Spinal cord (tissue), 10 donors: ENCODE data around the gene SPATS2L. TPM values are rescaled to one million over a fixed set of nuclear protein-coding genes. Genes with fewer than 3 reads are reported as not detected.

Experiments used
- DNase-seq, 6 donors: peaks; one replicate each; pipeline versions ENCODE4 v3.0.0 to v3.0.0-alpha.2; 2013 to 2015; ENCODE audit warnings: low spot score in 6 of 6, low read depth in 4 of 6
- H3K27ac ChIP-seq: one replicate; pipeline ENCODE4 v1.5.1; 2013; ENCODE audit warnings: low read depth, low read length, control low read depth
- H3K27me3 ChIP-seq: one replicate; pipeline ENCODE4 v1.6.1; 2013; ENCODE audit warnings: low read length; ENCODE audit not compliant: control insufficient read depth, insufficient read depth
- H3K36me3 ChIP-seq: one replicate; pipeline ENCODE4 v1.6.1; 2013; ENCODE audit warnings: low read length; ENCODE audit not compliant: control insufficient read depth, insufficient read depth
- H3K4me1 ChIP-seq: one replicate; pipeline ENCODE4 v1.6.1; 2013; ENCODE audit warnings: low read length; ENCODE audit not compliant: control insufficient read depth, insufficient read depth
- H3K4me3 ChIP-seq: one replicate; pipeline ENCODE4 v1.5.1; 2013; ENCODE audit warnings: low read depth, low read length, control low read depth
- H3K9me3 ChIP-seq: one replicate; pipeline ENCODE4 v1.6.1; 2013; ENCODE audit warnings: low read length; ENCODE audit not compliant: control insufficient read depth, insufficient read depth
- WGBS: methylation state at CpG from one replicate; pipeline ENCODE4 v1.1.5; 2013; ENCODE audit warnings: missing lambda C conversion rate; ENCODE audit not compliant: insufficient coverage; 5-methylcytosine and 5-hydroxymethylcytosine counted together
- polyA plus RNA-seq, 2 donors: library from polyadenylated mRNA; unstranded; fragments of 120-200 nt; gene quantifications; one replicate each; pipeline ENCODE4 v1.2.1, GENCODE V29; 2013; ENCODE audit not compliant: insufficient read length in 2 of 2
- total RNA-seq, 2 donors: library from RNA; depleted of rRNA in 1 of 2; stranded (reverse); fragments of 120-200 nt in 1 of 2; fragments of >200 nt in 1 of 2; gene quantifications; one replicate each; pipeline versions ENCODE4 v1.2.3 to v1.2.4, GENCODE V29; 2013 to 2014
- donor health status: healthy.

SPATS2L gene
- total and polyA plus RNA-seq, 4 donors = 75.3 to 144 (median 108) TPM

DNA sequence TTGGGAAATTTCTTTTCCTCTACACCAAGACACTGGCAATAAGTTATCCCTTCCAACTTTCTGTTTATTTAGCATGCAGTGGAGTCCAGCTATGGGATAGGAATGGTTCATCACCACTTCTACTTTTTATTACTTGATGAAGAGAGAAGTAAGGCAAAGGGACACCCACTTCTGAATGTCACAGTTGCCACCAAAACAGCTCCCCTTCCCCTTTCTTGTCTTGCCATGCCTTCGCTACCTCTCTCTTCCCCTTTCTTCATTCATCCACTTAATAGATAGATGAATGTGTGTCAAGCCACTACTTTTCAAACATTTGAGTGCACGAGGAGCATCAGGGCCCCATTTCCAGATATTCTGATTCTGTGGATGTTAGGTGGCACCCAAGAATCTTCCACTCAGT lies 143.8 kb downstream of the SPATS2L start:
- H3K4me1 ChIP-seq = peaks cover 11% of the 10 kb centered on the region
- no peaks in the 10 kb centered on the region for H3K9me3 ChIP-seq
- H3K27me3 ChIP-seq = no peaks in the 10 kb centered on the region
- H3K36me3 ChIP-seq = peaks cover 8% of the 10 kb centered on the region
- WGBS = no CpG with 5 or more reads among the region's 2 CpGs
- H3K27ac ChIP-seq = no peak overlapping the region
- H3K4me3 ChIP-seq = no peak overlapping the region
- no peak for DNase-seq

DNA sequence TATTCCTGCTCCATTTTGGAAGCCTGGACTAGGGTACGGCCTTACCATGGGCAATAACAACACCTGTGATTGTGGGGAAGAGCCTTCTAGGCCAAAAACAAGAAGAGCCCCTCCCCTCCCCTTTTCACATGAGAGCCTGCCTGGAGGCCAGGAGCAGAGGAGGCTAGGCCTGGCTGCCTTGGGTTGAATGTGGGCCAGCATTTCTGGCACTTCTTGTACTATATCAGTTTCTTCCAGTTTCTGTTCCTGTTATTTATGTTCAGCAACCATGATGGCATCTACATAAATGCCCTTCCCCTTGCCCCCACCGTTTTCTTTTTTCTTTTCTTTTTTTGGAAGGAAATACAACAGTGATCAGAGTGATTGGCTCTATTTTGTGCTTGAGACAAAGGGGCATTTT lies 145.0 kb downstream of the SPATS2L start:
- no peak overlapping the region for H3K4me3 ChIP-seq
- peaks cover 21% of the 10 kb centered on the region for H3K4me1 ChIP-seq
- no peak overlapping the region for H3K27ac ChIP-seq
- H3K27me3 ChIP-seq = no peaks in the 10 kb centered on the region
- peaks cover 8% of the 10 kb centered on the region for H3K36me3 ChIP-seq
- no peaks in the 10 kb centered on the region for H3K9me3 ChIP-seq
- DNase-seq = no peak
- no CpG with 5 or more reads among the region's 2 CpGs for WGBS

DNA sequence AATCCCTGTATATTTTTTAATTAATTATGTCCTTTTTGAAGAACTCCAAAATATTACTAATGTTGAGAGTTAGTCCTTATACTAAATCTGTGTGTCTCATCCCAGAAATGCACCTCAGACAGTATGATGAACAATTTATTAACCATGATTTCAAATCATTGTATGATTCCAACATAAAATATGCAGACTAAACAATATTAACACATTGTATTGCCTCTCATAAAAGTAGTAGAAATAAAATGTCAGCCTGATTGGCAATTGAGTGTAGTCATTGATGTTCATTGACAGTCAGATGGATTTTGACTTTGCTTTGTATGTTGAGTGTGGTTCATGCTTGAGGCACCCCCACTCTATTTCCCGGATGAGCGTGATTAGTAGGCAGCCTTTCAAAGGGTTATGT lies 145.9 kb downstream of the SPATS2L start:
- no peaks in the 10 kb centered on the region for H3K27me3 ChIP-seq
- no peaks in the 10 kb centered on the region for H3K9me3 ChIP-seq
- no peak overlapping the region for H3K4me3 ChIP-seq
- WGBS = 100% methylated on average over 1 of the region's 2 CpGs
- peaks cover 22% of the 10 kb centered on the region for H3K4me1 ChIP-seq
- H3K27ac ChIP-seq = no peak overlapping the region
- DNase-seq = no peak
- peaks cover 8% of the 10 kb centered on the region for H3K36me3 ChIP-seq

DNA sequence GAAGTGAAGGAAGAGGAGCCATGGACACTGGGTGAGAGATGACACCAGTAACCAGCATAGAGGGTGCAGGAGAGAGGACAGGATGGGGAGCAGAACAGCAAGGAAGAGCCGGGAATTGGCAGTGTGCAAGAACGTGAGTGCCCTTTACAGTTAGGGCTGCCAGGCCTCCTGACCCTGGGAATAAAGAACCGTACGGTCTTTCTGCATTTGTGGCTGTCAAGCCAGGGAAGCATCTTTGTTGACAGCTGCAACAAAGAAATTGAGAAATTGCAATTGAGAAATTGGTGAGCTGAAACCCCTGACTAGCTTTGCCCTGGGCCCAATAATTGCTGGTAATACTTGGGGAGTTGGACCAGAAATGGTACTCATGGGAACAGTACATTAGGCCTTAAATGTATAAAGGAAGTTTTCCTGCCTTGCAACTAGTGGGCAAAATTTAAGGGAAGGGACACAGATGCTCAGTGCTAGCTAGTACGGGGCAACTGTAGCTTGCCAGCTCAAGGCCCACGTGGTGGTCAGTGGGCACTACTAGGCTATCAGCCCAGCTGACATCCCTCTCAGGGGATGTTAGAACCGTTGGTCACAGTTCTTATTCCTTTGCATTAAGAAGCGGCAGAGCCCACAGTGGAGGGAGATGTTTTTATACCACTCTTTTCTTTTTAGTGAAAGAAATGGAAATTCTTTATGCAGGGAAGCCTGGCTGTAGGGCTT lies 146.8 kb downstream of the SPATS2L start:
- Histone ChIP-seq H3K9me3 (no peaks in the 10 kb centered on the region), H3K27me3 (no peaks in the 10 kb centered on the region), H3K36me3 (peaks cover 8% of the 10 kb centered on the region), H3K27ac (no peak overlapping the region), H3K4me3 (no peak overlapping the region), H3K4me1 (peaks cover 22% of the 10 kb centered on the region)
- DNase-seq = no peak
- WGBS = 54% methylated on average over 7 of the region's 8 CpGs

DNA sequence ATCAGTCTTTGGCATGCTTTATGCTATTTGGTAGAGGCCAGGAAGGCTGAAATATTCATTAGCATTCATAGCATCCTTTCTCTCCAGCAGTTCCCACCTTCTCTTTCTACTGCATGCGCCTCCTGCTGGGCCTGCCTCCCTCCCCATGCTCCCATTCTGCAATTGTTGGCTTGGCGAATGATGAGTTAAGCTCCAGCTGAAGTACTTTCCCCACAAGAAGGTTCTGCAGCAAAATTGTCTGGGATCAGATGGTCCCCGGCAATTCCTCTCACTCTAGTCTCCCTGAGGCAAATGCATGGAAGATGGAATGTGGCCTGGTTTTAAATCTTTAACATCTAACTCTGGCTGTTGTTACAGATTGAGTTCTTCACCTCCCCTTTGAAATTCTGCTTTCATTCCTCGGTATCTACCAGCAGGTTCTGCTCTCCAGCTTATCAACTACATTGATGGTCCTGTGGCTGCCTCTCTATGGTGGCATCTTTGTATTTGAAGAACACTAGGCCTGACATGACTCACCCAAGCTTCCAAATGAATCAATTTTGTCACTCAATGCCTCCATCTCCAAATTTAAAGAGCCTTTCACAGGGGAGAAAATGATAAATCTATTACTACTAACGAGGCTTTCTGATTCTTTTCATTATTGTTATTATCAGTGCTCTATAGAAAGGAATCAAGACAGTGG lies 147.5 kb downstream of the SPATS2L start:
- no peak overlapping the region for H3K27ac ChIP-seq
- WGBS = 38% methylated on average over 3 of the region's 5 CpGs

DNA sequence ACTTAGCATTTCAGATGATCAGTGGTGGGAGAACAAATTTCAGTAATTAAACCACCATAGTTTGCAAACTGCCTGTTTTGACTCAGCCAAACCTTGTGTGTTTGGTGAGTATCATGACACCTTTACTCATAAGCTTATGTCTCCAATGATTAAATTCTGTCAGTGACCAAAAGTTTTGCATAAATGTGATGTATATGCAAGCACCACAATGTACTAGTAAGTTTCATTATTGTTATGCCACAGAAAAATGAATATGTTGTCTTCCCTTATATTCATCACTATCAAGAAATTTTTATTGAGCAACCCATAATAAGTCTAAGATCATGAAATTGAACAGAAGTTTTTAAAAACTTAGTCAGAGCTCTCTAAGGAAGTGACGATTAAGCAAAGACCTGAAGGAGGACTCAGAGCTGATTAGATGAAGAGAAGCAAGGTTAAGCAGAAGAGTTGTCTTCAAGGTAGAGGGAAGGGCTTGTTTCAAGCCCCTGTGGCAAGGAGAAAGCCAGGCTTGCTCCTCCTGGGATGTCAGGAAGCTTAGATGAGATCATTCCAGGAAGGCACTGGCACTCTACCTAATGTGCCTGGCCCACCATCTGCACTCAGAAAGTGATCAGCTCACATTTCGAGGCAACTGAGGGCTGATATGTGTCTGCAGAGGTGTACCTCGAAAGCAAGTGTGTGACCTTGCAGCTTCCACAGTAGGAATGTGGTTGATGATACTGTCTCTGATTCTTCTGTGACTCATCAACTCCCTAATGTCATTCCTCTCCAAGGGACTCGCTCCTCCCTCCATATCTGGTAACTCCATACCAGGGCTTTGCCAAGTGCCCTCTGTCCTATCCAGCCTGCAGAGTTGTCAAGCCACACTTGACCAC lies 148.7 kb downstream of the SPATS2L start:
- H3K4me3 ChIP-seq = no peak overlapping the region
- H3K4me1 ChIP-seq = peaks cover 22% of the 10 kb centered on the region
- no peaks in the 10 kb centered on the region for H3K27me3 ChIP-seq
- H3K9me3 ChIP-seq = no peaks in the 10 kb centered on the region
- DNase-seq = no peak
- 75% methylated on average over 3 of the region's 4 CpGs for WGBS
- peaks cover 8% of the 10 kb centered on the region for H3K36me3 ChIP-seq
- H3K27ac ChIP-seq = no peak overlapping the region

More for the DNA sequence above, 147.5 kb downstream of the SPATS2L start:
- H3K27me3 ChIP-seq = no peaks in the 10 kb centered on the region
- H3K36me3 ChIP-seq = peaks cover 8% of the 10 kb centered on the region
- H3K4me1 ChIP-seq = peaks cover 22% of the 10 kb centered on the region
- H3K9me3 ChIP-seq = no peaks in the 10 kb centered on the region
- H3K4me3 ChIP-seq = no peak overlapping the region
- peak in 1 of 6 donors; percentile 71 for DNase-seq

DNA sequence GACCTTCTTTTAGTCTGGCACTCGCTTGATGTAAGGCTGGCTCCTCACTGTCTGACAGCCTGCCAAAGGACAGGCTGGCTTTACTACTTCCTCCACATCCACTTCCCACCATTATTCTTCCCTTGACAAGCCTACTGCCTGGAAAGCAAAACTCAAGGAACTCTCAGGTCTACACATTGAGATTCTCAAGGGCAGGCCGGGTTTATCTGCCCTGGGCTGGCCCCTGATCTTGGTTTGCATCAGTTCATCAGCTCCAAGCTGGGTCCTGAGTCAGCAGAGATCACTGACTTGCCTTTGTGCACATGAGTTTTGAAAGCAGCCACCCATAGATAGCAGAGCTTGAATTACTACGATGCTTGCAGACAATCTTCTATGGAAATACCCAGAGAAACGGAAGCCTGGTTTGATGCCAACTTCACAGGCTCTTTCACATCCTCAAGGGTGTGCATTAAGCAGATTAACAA lies 149.5 kb downstream of the SPATS2L start:
- Histone ChIP-seq H3K27ac (peak overlapping the region; percentile 6), H3K4me3 (no peak overlapping the region)

DNA sequence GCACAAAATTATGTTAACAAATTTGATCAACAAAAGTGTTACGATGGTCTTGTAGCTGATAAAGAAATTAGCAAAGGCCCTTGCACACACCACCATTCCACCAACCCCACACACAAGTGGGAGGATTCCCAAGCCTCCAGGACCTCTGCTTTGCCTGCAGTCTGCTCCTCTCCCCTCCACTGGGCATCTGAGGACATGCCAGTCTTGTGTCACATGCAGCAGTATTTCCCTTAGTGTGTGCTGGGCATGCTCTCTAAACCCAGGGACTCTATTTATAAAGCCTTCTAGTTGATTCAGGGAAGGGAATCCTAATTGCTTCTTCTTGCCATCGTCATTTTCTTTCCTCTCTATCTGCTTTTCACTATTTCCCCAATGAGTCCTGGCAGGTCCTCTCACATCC lies 150.1 kb downstream of the SPATS2L start:
- Histone ChIP-seq H3K27ac (peak overlapping the region; percentile 6), H3K4me1 (peaks cover 22% of the 10 kb centered on the region), H3K27me3 (no peaks in the 10 kb centered on the region), H3K36me3 (peaks cover under 1% of the 10 kb centered on the region), H3K9me3 (no peaks in the 10 kb centered on the region), H3K4me3 (no peak overlapping the region)
- no peak for DNase-seq
- 39% methylated on average over 2 of the region's 2 CpGs for WGBS

More for the DNA sequence above, 149.5 kb downstream of the SPATS2L start:
- peak in 2 of 6 donors; percentile 54 to 55 for DNase-seq
- peaks cover 5% of the 10 kb centered on the region for H3K36me3 ChIP-seq
- no peaks in the 10 kb centered on the region for H3K9me3 ChIP-seq
- H3K27me3 ChIP-seq = no peaks in the 10 kb centered on the region
- peaks cover 22% of the 10 kb centered on the region for H3K4me1 ChIP-seq
- 48% methylated on average over 4 of the region's 4 CpGs for WGBS

DNA sequence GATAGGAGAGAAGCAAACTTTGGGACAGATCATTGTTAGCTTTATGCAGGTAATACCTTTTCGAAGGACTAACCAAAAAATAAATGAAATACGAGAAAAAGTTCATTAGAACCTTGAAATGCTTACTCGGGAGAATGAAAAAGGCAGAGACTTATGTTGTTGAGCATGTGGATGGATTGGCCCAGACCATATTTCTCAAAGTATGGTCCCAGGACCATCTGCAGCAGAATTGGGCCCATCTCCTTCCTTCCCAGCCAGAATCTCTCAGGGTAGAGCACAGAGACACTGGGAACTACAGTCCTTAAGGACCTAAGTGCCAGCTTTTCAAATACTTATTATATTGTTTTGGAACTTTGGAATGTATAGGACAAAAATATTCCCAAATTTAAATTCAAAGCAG lies 152.6 kb downstream of the SPATS2L start:
- no peak for DNase-seq
- H3K4me1 ChIP-seq = peaks cover 12% of the 10 kb centered on the region
- H3K27ac ChIP-seq = no peak overlapping the region
- no peak overlapping the region for H3K4me3 ChIP-seq
- H3K27me3 ChIP-seq = no peaks in the 10 kb centered on the region
- H3K36me3 ChIP-seq = peaks cover 4% of the 10 kb centered on the region
- no peaks in the 10 kb centered on the region for H3K9me3 ChIP-seq
- 83% methylated on average over 2 of the region's 3 CpGs for WGBS
